ENCODE measurements around the gene TMEM141.
"Not testable (repeated sequence)": the region's sequence is repeated elsewhere in the genome, so short reads cannot be mapped to it uniquely, and the experiment has no call there.

The TMEM141 gene

GRCh38 chr9:136838314-136839228, 47.4 kb downstream of the TMEM141 start:
- Histone ChIP-seq H3K27me3 (ENCODE audit: control insufficient read depth in 5 of 5, insufficient read depth in 4 of 5, low read length in 5 of 5) (no peaks in the 10 kb centered on the region), H3K36me3 (ENCODE audit: control insufficient read depth in 5 of 5, insufficient read depth in 5 of 5, low read length in 5 of 5) (peaks cover 0 to 51% (median 32%) of the 10 kb centered on the region in 5 donors), H3K4me1 (ENCODE audit: control insufficient read depth in 5 of 5, insufficient read depth in 5 of 5, low read length in 5 of 5) (peaks cover 0 to 23% (median 19%) of the 10 kb centered on the region in 5 donors), H3K27ac (ENCODE audit: low read depth, low read length) (no peak overlapping the region), H3K4me3 (ENCODE audit: low read depth in 1 of 5, low read length in 5 of 5) (no peak overlapping the region), H3K9ac (ENCODE audit: low read length in 5 of 5) (no peak overlapping the region), H3K9me3 (ENCODE audit: control insufficient read depth in 5 of 5, low read length in 5 of 5) (no peaks in the 10 kb centered on the region)

DNA sequence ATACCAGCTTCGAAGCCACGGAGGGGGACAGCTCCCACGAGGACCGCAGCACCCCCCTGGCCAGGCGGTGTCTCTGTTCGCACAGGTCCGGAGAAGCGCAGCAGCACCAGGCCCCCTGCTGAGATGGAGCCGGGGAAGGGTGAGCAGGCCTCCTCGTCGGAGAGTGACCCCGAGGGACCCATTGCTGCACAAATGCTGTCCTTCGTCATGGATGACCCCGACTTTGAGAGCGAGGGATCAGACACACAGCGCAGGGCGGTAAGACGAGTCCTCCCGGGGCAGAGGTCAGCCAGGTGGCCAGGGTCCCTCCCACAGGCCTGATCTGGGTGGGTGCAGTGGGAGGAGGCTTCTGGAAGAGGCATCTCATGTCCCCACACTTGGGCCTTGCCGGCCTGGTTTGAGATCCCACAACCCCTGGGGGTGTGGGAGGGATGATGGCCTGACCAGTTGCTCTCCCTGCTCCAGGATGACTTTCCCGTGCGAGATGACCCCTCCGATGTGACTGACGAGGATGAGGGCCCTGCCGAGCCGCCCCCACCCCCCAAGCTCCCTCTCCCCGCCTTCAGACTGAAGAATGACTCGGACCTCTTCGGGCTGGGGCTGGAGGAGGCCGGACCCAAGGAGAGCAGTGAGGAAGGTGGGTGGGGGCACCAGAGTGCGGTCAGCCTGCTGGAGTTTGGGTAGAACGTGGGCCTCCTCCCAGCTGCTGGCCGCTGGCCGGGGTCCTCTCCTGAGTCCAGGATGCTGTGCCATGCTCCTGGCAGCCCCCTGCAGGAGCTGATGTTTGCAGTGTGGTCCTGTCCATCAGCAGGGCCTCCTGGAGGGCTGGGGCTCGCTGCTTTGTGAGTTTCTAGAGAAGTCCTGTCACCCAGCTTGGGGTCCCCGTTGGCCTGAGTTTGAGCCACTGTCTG, 48.3 kb downstream of the TMEM141 start:
- Histone ChIP-seq H3K4me1 (ENCODE audit: control insufficient read depth in 5 of 5, insufficient read depth in 5 of 5, low read length in 5 of 5) (peaks cover 0 to 32% (median 20%) of the 10 kb centered on the region in 5 donors), H3K36me3 (ENCODE audit: control insufficient read depth in 5 of 5, insufficient read depth in 5 of 5, low read length in 5 of 5) (peaks cover 0 to 48% (median 28%) of the 10 kb centered on the region in 5 donors), H3K27ac (ENCODE audit: low read depth, low read length) (no peak overlapping the region), H3K27me3 (ENCODE audit: control insufficient read depth in 5 of 5, insufficient read depth in 4 of 5, low read length in 5 of 5) (no peaks in the 10 kb centered on the region), H3K4me3 (ENCODE audit: low read depth in 1 of 5, low read length in 5 of 5) (no peak overlapping the region), H3K9ac (ENCODE audit: low read length in 5 of 5) (no peak overlapping the region), H3K9me3 (ENCODE audit: control insufficient read depth in 5 of 5, low read length in 5 of 5) (no peaks in the 10 kb centered on the region)

GRCh38 chr9:136840140-136840876, 49.2 kb downstream of the TMEM141 start:
- Histone ChIP-seq H3K27ac (ENCODE audit: low read depth, low read length) (no peak overlapping the region), H3K4me1 (ENCODE audit: control insufficient read depth in 5 of 5, insufficient read depth in 5 of 5, low read length in 5 of 5) (peaks cover 0 to 32% (median 20%) of the 10 kb centered on the region in 5 donors), H3K27me3 (ENCODE audit: control insufficient read depth in 5 of 5, insufficient read depth in 4 of 5, low read length in 5 of 5) (peaks cover 0 to 4% (median 3%) of the 10 kb centered on the region in 5 donors), H3K4me3 (ENCODE audit: low read depth in 1 of 5, low read length in 5 of 5) (no peak overlapping the region), H3K36me3 (ENCODE audit: control insufficient read depth in 5 of 5, insufficient read depth in 5 of 5, low read length in 5 of 5) (peaks cover 0 to 46% (median 28%) of the 10 kb centered on the region in 5 donors), H3K9me3 (ENCODE audit: control insufficient read depth in 5 of 5, low read length in 5 of 5) (no peaks in the 10 kb centered on the region), H3K9ac (ENCODE audit: low read length in 5 of 5) (no peak overlapping the region)

DNA sequence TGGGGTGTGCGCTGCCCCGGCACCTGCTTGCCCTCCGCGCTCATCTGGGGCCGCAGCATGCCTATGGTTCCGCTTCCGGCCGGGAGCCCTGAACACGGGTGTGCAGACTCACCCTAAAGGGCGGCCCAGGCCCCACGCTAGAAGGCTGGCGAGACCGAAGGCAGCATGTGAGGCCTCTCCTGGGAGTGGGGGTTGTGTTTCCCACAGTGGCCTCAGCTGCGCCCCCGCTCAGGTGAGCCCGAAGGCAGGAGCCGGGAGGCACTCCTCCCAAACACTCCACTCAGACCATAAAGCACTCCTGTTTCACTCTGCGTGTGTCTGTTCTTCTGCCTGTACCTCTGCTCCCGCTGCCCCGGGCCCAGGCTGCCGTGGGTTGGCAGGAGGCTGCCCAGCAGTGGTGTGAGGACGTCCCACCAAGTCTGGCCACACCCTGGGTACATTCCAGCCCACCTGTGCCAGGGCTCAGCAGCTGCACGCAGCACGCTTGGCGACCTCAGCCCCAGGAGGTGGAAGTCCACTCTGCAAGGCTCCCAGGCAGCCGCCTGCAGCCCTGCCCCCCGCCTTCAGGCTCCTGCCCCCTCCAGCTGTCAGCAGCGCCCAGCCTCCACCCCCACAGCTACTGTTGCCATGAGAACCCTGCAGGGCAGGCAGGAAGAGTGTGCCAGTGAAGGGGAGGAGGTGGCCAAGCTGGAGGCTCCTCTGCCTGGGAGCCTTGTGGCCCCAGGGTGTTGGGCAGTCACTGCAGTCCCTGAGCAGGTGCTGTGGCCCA, 49.9 kb downstream of the TMEM141 start:
- Histone ChIP-seq H3K4me1 (ENCODE audit: control insufficient read depth in 5 of 5, insufficient read depth in 5 of 5, low read length in 5 of 5) (peaks cover 0 to 32% (median 20%) of the 10 kb centered on the region in 5 donors), H3K36me3 (ENCODE audit: control insufficient read depth in 5 of 5, insufficient read depth in 5 of 5, low read length in 5 of 5) (peaks cover 0 to 38% (median 24%) of the 10 kb centered on the region in 5 donors), H3K27me3 (ENCODE audit: control insufficient read depth in 5 of 5, insufficient read depth in 4 of 5, low read length in 5 of 5) (peaks cover 0 to 11% (median 9%) of the 10 kb centered on the region in 5 donors), H3K9me3 (ENCODE audit: control insufficient read depth in 5 of 5, low read length in 5 of 5) (no peaks in the 10 kb centered on the region), H3K9ac (ENCODE audit: low read length in 5 of 5) (no peak overlapping the region), H3K4me3 (ENCODE audit: low read depth in 1 of 5, low read length in 5 of 5) (no peak overlapping the region), H3K27ac (ENCODE audit: low read depth, low read length) (no peak overlapping the region)

DNA sequence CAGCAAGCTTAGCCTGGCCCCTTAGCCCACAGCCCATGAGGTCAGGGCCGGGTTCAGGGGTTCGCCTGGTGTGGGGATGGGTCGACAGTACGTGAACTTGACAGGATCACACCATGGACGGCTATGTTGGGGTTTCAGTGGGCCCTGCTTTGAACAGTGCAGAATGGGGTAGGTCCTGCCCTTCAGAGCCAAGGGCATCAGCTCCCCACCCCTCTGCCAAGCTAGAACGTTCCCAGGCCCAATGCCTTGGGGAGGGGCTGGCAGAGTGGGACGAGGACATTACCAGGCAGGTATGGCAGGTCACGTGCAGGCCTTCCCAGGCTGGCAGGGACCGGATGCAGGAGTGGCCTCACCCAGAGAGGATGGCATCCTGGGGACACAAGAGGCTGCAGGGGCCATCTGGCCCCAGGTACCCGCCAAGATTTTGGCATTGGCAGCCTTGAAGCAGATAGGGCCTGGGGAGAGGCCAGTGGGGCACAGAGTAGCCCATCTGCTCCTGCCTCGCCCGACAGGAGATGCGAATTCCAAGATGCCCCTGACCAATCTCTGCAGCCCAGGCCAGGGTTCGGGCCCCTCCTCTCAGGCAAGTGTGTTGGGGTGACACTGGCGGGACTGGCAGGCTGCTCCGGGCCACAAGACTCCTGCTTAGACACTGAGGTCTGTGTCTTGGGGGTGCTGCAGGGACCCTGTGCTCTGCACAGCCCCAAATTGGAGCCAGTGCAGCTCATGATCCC, 50.7 kb downstream of the TMEM141 start:
- H3K9ac ChIP-seq (ENCODE audit: low read length in 5 of 5) = not testable (repeated sequence)
- peak overlapping the region in 2 of 5 donors; percentile 58 to 65 for H3K4me3 ChIP-seq (ENCODE audit: low read depth in 1 of 5, low read length in 5 of 5)

GRCh38 chr9:136842380-136842948, 51.3 kb downstream of the TMEM141 start, which contains the start of gene AJM1:
Gene AJM1 (plus strand): TSS chr9:136842478. CDS start chr9:136844415, 1,937 bp downstream.
- H3K9ac ChIP-seq (ENCODE audit: low read length in 5 of 5) = peak within 1 kb of the TSS in 2 of 5 donors; percentile 35 to 58
- peaks cover 0 to 41% (median 26%) of the 10 kb centered on the region in 5 donors for H3K4me1 ChIP-seq (ENCODE audit: control insufficient read depth in 5 of 5, insufficient read depth in 5 of 5, low read length in 5 of 5)

More for the DNA sequence above, 50.7 kb downstream of the TMEM141 start:
- not testable (repeated sequence) for H3K27ac ChIP-seq (ENCODE audit: low read depth, low read length); H3K9me3 ChIP-seq (ENCODE audit: control insufficient read depth in 5 of 5, low read length in 5 of 5)
- Histone ChIP-seq H3K27me3 (ENCODE audit: control insufficient read depth in 5 of 5, insufficient read depth in 4 of 5, low read length in 5 of 5) (peaks cover 3 to 18% (median 15%) of the 10 kb centered on the region in 5 donors), H3K4me1 (ENCODE audit: control insufficient read depth in 5 of 5, insufficient read depth in 5 of 5, low read length in 5 of 5) (peaks cover 0 to 37% (median 26%) of the 10 kb centered on the region in 5 donors), H3K36me3 (ENCODE audit: control insufficient read depth in 5 of 5, insufficient read depth in 5 of 5, low read length in 5 of 5) (peaks cover 0 to 33% (median 19%) of the 10 kb centered on the region in 5 donors)

More at GRCh38 chr9:136842380-136842948, 51.3 kb downstream of the TMEM141 start, which contains the start of gene AJM1:
- H3K9me3 ChIP-seq (ENCODE audit: control insufficient read depth in 5 of 5, low read length in 5 of 5); H3K27ac ChIP-seq (ENCODE audit: low read depth, low read length): not testable (repeated sequence)
- H3K36me3 ChIP-seq (ENCODE audit: control insufficient read depth in 5 of 5, insufficient read depth in 5 of 5, low read length in 5 of 5) = peaks cover 0 to 31% (median 19%) of the 10 kb centered on the region in 5 donors
- peak within 1 kb of the TSS in 4 of 5 donors; percentile 17 to 65 (median 57) for H3K4me3 ChIP-seq (ENCODE audit: low read depth in 1 of 5, low read length in 5 of 5)
- H3K27me3 ChIP-seq (ENCODE audit: control insufficient read depth in 5 of 5, insufficient read depth in 4 of 5, low read length in 5 of 5) = peaks cover 3 to 18% (median 17%) of the 10 kb centered on the region in 5 donors
